Common myeloid progenitor, CD34-positive (primary cell): Measurements from ENCODE around the gene TM4SF18. TPM values are rescaled to one million over a fixed set of nuclear protein-coding genes. Genes with fewer than 3 reads are reported as not detected.
"Not testable (repeated sequence)": the region's sequence is repeated elsewhere in the genome, so short reads cannot be mapped to it uniquely, and the experiment has no call there.

Experiments used
- CTCF ChIA-PET: fragments of 350-600 bp; sonication (Branson Sonifier 250); formaldehyde crosslinking; loops from one replicate; lab custom pipeline; 2021; ENCODE audit warnings: antibody characterized with exemption; lab: Charles Lee
- POLR2A ChIA-PET: fragments of 350-600 bp; sonication (Branson Sonifier 250); formaldehyde crosslinking; loops from one replicate; lab custom pipeline; 2021; ENCODE audit warnings: antibody characterized with exemption; lab: Charles Lee
- DNase-seq, 3 donors: peaks; one replicate each; pipeline versions ENCODE4 v3.0.0 to v3.0.0-alpha.2; 2013
- H3K27ac ChIP-seq, 2 experiments: 1 replicate in 1 of 2; 2 replicates in 1 of 2; pipeline ENCODE4 v1.7.0; 2013; ENCODE audit warnings: inconsistent platforms in 2 of 2, low read length in 2 of 2, mild to moderate bottlenecking in 2 of 2, low read depth in 1 of 2, moderate library complexity in 1 of 2; ENCODE audit not compliant: severe bottlenecking in 2 of 2, insufficient read depth in 1 of 2, poor library complexity in 1 of 2
- H3K27me3 ChIP-seq, 5 experiments: replicated peaks in 2 of 5; 1 replicate in 3 of 5; 2 replicates in 2 of 5; pipeline versions ENCODE4 v1.6.1 to v1.7.0; 2013; ENCODE audit warnings: low read length in 4 of 5, mild to moderate bottlenecking in 2 of 5, moderate library complexity in 2 of 5, inconsistent platforms in 1 of 5; ENCODE audit not compliant: insufficient read depth in 5 of 5, control insufficient read depth in 4 of 5
- H3K36me3 ChIP-seq, 4 experiments: 1 replicate in 2 of 4; 2 replicates in 2 of 4; pipeline versions ENCODE4 v1.6.1 to v1.7.0; 2013; ENCODE audit warnings: low read length in 3 of 4, control low read depth in 1 of 4, mild to moderate bottlenecking in 1 of 4; ENCODE audit not compliant: control insufficient read depth in 4 of 4, insufficient read depth in 4 of 4
- H3K4me1 ChIP-seq, 4 experiments: 1 replicate in 3 of 4; 2 replicates in 1 of 4; pipeline versions ENCODE4 v1.6.1 to v1.7.1; 2013; ENCODE audit warnings: low read length in 3 of 4, mild to moderate bottlenecking in 3 of 4, control low read depth in 1 of 4, inconsistent platforms in 1 of 4, moderate library complexity in 1 of 4; ENCODE audit not compliant: control insufficient read depth in 4 of 4, insufficient read depth in 4 of 4; ENCODE audit errors: control extremely low read depth in 1 of 4
- H3K4me3 ChIP-seq, 7 experiments: 1 replicate in 4 of 7; 2 replicates in 3 of 7; pipeline versions ENCODE4 v1.5.1 to v1.7.0; 2013; ENCODE audit warnings: mild to moderate bottlenecking in 7 of 7, low read length in 6 of 7, moderate library complexity in 6 of 7, inconsistent platforms in 2 of 7, low read depth in 2 of 7, control low read depth in 1 of 7; ENCODE audit not compliant: insufficient read depth in 4 of 7, control insufficient read depth in 1 of 7; ENCODE audit errors: extremely low read depth in 1 of 7
- H3K9me3 ChIP-seq, 5 experiments: 1 replicate in 4 of 5; 2 replicates in 1 of 5; pipeline versions ENCODE4 v1.6.1 to v1.7.1; 2013; ENCODE audit warnings: low read length in 4 of 5, mild to moderate bottlenecking in 2 of 5, inconsistent platforms in 1 of 5, low read depth in 1 of 5, moderate library complexity in 1 of 5; ENCODE audit not compliant: control insufficient read depth in 4 of 5, insufficient read depth in 2 of 5; ENCODE audit errors: control extremely low read depth in 1 of 5
- WGBS: methylation state at CpG from one replicate; pipeline ENCODE4 v1.1.5; 2013; ENCODE audit not compliant: insufficient coverage; 5-methylcytosine and 5-hydroxymethylcytosine counted together
- polyA plus RNA-seq: library from polyadenylated mRNA; unstranded; fragments of 120-200 nt; gene quantifications from one replicate; pipeline ENCODE4 v1.2.1, GENCODE V29; 2013

Gene TM4SF18
- not detected for polyA plus RNA-seq

- Histone ChIP-seq H3K4me3 (no peak within 1 kb of the TSS), H3K9me3 (no peaks in the 10 kb centered on the region), H3K27me3 (no peaks in the 10 kb centered on the region), H3K36me3 (no peaks in the 10 kb centered on the region), H3K27ac (no peak within 1 kb of the TSS), H3K4me1 (peaks cover 0 to 18% (median 8%) of the 10 kb centered on the region in 4 experiments)
- ChIA-PET POLR2A (interaction anchor here (0.6 kb wide), 1 partner anchor 33 kb away, joined by 3 read pairs; no protein-coding TSS in a partner anchor), CTCF (interaction anchor here (0.6 to 2.5 kb wide), 8 partner anchors 10 to 378 kb away, joined by 3 to 9 read pairs (median 3); no protein-coding TSS in a partner anchor)
- no peak for DNase-seq
- 93% methylated on average over 5 of the region's 11 CpGs for WGBS
Observed at GRCh38 chr3:149333176-149333859, at the start of gene TM4SF18. TM4SF18 (minus strand) TSS chr3:149333636; CDS start chr3:149333382, 254 bp downstream.

GRCh38 chr3:149382518-149382917 lies 49.1 kb upstream of the TM4SF18 start:
- peaks cover 8 to 46% (median 35%) of the 10 kb centered on the region in 4 experiments for H3K4me1 ChIP-seq
- no peak overlapping the region for H3K4me3 ChIP-seq
- WGBS: 90% methylated on average over 3 of the region's 6 CpGs
- H3K27ac ChIP-seq: no peak overlapping the region
- H3K36me3 ChIP-seq: no peaks in the 10 kb centered on the region
- no peak for DNase-seq
- H3K27me3 ChIP-seq: no peaks in the 10 kb centered on the region
- no peaks in the 10 kb centered on the region for H3K9me3 ChIP-seq
- ChIA-PET POLR2A (no interaction called here), CTCF (interaction anchor here (0.8 to 1.3 kb wide), 5 partner anchors 10 to 860 kb away, joined by 3 to 4 read pairs (median 3); no protein-coding TSS in a partner anchor)

GRCh38 chr3:149382101-149382467 lies 48.6 kb upstream of the TM4SF18 start:
- WGBS: no CpG with 5 or more reads among the region's 4 CpGs
- Histone ChIP-seq H3K27ac (no peak overlapping the region), H3K4me3 (no peak overlapping the region), H3K9me3 (no peaks in the 10 kb centered on the region), H3K27me3 (no peaks in the 10 kb centered on the region), H3K36me3 (no peaks in the 10 kb centered on the region), H3K4me1 (peaks cover 10 to 46% (median 37%) of the 10 kb centered on the region in 4 experiments)
- ChIA-PET CTCF (interaction anchor here (1.1 to 1.3 kb wide), 3 partner anchors 10 to 859 kb away, joined by 3 to 4 read pairs (median 3); no protein-coding TSS in a partner anchor), POLR2A (no interaction called here)
- DNase-seq: no peak

- no peak overlapping the region for H3K27ac ChIP-seq
- no CpG with 5 or more reads among the region's 6 CpGs for WGBS
- CTCF ChIA-PET: interaction anchor here (1.1 to 1.3 kb wide), 2 partner anchors 11 to 14 kb away, joined by 3 to 4 read pairs; no protein-coding TSS in a partner anchor
Observed at GRCh38 chr3:149381173-149382100, 48.0 kb upstream of the TM4SF18 start.

GRCh38 chr3:149380220-149380619 lies 46.8 kb upstream of the TM4SF18 start:
- H3K27ac ChIP-seq, DNase-seq, CTCF ChIA-PET, H3K36me3 ChIP-seq, H3K27me3 ChIP-seq, POLR2A ChIA-PET, H3K4me3 ChIP-seq, H3K9me3 ChIP-seq: not testable (repeated sequence)
- no CpG with 5 or more reads among the region's 32 CpGs for WGBS
- H3K4me1 ChIP-seq: peaks cover 16 to 51% (median 41%) of the 10 kb centered on the region in 4 experiments

More at GRCh38 chr3:149381173-149382100, 48.0 kb upstream of the TM4SF18 start:
- no peak for DNase-seq
- Histone ChIP-seq H3K27me3 (no peaks in the 10 kb centered on the region), H3K4me3 (no peak overlapping the region), H3K4me1 (peaks cover 16 to 46% (median 36%) of the 10 kb centered on the region in 4 experiments), H3K9me3 (no peaks in the 10 kb centered on the region), H3K36me3 (no peaks in the 10 kb centered on the region)
- POLR2A ChIA-PET: no interaction called here

GRCh38 chr3:149378478-149379309 lies 45.3 kb upstream of the TM4SF18 start:
- peak overlapping the region in 4 of 7 experiments; percentile 59 to 86 (median 68) for H3K4me3 ChIP-seq
- CTCF ChIA-PET: interaction anchor here (0.8 to 1.6 kb wide), 3 partner anchors 9 to 111 kb away, joined by 3 to 5 read pairs (median 4); no protein-coding TSS in a partner anchor
- H3K27me3 ChIP-seq: no peaks in the 10 kb centered on the region
- H3K9me3 ChIP-seq: no peaks in the 10 kb centered on the region
- POLR2A ChIA-PET: no interaction called here
- no peak for DNase-seq
- peak overlapping the region; percentile 62 to 77 for H3K27ac ChIP-seq
- H3K4me1 ChIP-seq: peaks cover 16 to 58% (median 48%) of the 10 kb centered on the region in 4 experiments
- 96% methylated on average over 8 of the region's 9 CpGs for WGBS
- peaks cover 0 to 9% (median 0%) of the 10 kb centered on the region in 4 experiments for H3K36me3 ChIP-seq
